Measurements from ENCODE around the gene EPHA1. TPM values are rescaled to one million over a fixed set of nuclear protein-coding genes. Genes with fewer than 3 reads are reported as not detected.

EPHA1 gene
- total and polyA plus RNA-seq, 2 of the 4 experiments (the other 2 are of a cell fraction) = 0.10 TPM; not detected in 1

- dilution Hi-C loops (cut with HindIII; ENCODE audit: low sequenced_read_pairs, unreplicated experiment) = no loop called here
These were observed 62.6 kb downstream of the EPHA1 start for GRCh38 chr7:143346018-143346417.

More at GRCh38 chr7:143346018-143346417, 62.6 kb downstream of the EPHA1 start:
- Histone ChIP-seq H3K27ac (ENCODE audit: insufficient read depth, low read length) (no peak overlapping the region), H3K36me3 (ENCODE audit: control insufficient read depth, insufficient read depth, low read length) (no peaks in the 10 kb centered on the region), H3K23ac (ENCODE audit: low read depth, low read length) (no peak overlapping the region), H3K4ac (ENCODE audit: low read depth, low read length) (no peak overlapping the region), H3K27me3 (ENCODE audit: control insufficient read depth, insufficient read depth, low read length) (peaks cover 34% of the 10 kb centered on the region), H4K91ac (ENCODE audit: insufficient read depth, low read depth, low read length) (no peak overlapping the region), H4K20me1 (ENCODE audit: insufficient read depth, low read length) (no peaks in the 10 kb centered on the region), H2BK5ac (ENCODE audit: low read depth, low read length, poor library complexity, severe bottlenecking) (no peak overlapping the region), H4K8ac (ENCODE audit: low read depth in 2 of 2, low read length in 2 of 2) (no peak overlapping the region), H3K9me3 (ENCODE audit: control insufficient read depth, insufficient read depth, low read length) (no peaks in the 10 kb centered on the region), H3K18ac (ENCODE audit: low read depth, low read length) (no peak overlapping the region), H3K79me1 (ENCODE audit: low read depth in 1 of 2, low read length in 2 of 2) (no peaks in the 10 kb centered on the region), H2BK15ac (ENCODE audit: low read depth, low read length) (no peak overlapping the region), H2AFZ (replicated peaks; ENCODE audit: low read length, poor library complexity) (no peak overlapping the region), H3K4me3 (ENCODE audit: insufficient read depth, low read depth, low read length) (no peak overlapping the region), H2AK9ac (replicated peaks; ENCODE audit: low read depth, low read length, poor library complexity) (no peak overlapping the region), H2BK20ac (ENCODE audit: low read depth, low read length) (no peak overlapping the region), H3K9me1 (ENCODE audit: insufficient read depth, low read length) (no peaks in the 10 kb centered on the region), H4K5ac (ENCODE audit: low read depth, low read length) (no peak overlapping the region), H2AK5ac (ENCODE audit: low read depth, low read length) (no peak overlapping the region), H3K56ac (ENCODE audit: extremely low read depth, insufficient read depth, low read length) (no peak overlapping the region), H2BK120ac (ENCODE audit: low read depth, low read length) (no peak overlapping the region), H3K4me1 (ENCODE audit: control insufficient read depth, insufficient read depth, low read length) (no peaks in the 10 kb centered on the region), H3K9ac (ENCODE audit: low read depth, low read length) (no peak overlapping the region), H3K4me2 (ENCODE audit: low read depth, low read length) (no peak overlapping the region), H3K14ac (replicated peaks; ENCODE audit: low read depth, low read length) (no peak overlapping the region)
- no TSS peak for BruUV-seq (replicated peaks)
- DNase-seq (no peak), ATAC-seq (ENCODE audit: low read depth) (no peak)
- WGBS, 2 experiments (ENCODE audit: extremely low coverage in 2 of 2, insufficient read length in 1 of 2) = no CpG with 5 or more reads among the region's 4 CpGs
- intact Hi-C loops (cut with micrococcal nuclease) = no loop called here
- POLR2A ChIA-PET (ENCODE audit: unreplicated experiment) = no interaction called here
- CTCF ChIA-PET = interaction anchor here (1.7 kb wide), 1 partner anchor 11 kb away, joined by 7 read pairs; no protein-coding TSS in a partner anchor
- TF ChIP-seq ELK1 (IDR thresholded peaks at IDR 0.05; ENCODE audit: borderline replicate concordance, low read depth, low read length) (no peak), RFX5 (IDR thresholded peaks at IDR 0.05; ENCODE audit: low read depth, low read length) (no peak), FOS (IDR thresholded peaks at IDR 0.05; ENCODE audit: low read depth, low read length) (no peak), CHD1 (IDR thresholded peaks at IDR 0.05; ENCODE audit: low read depth, low read length) (no peak), MAZ (IDR thresholded peaks at IDR 0.05; ENCODE audit: borderline replicate concordance, low read depth, low read length) (no peak), USF2 (IDR thresholded peaks at IDR 0.05; ENCODE audit: low read depth, low read length) (no peak), RCOR1 (IDR thresholded peaks at IDR 0.05; ENCODE audit: insufficient replicate concordance, low read length) (no peak), CEBPB (IDR thresholded peaks at IDR 0.05; ENCODE audit: low read depth, low read length) (no peak), CTCF (conservative IDR thresholded peaks at IDR 0.05; ENCODE audit: low read depth, low read length) (no peak), MXI1 (IDR thresholded peaks at IDR 0.05; ENCODE audit: borderline replicate concordance, low read depth, low read length) (no peak), NFE2L2 (IDR thresholded peaks at IDR 0.05; ENCODE audit: low read depth, low read length) (no peak), MAFK (IDR thresholded peaks at IDR 0.05; ENCODE audit: low read depth, low read length) (no peak), BHLHE40 (IDR thresholded peaks at IDR 0.05; ENCODE audit: low read depth, low read length) (no peak), RAD21 (IDR thresholded peaks at IDR 0.05; ENCODE audit: low read length) (no peak), SMC3 (IDR thresholded peaks at IDR 0.05; ENCODE audit: low read depth, low read length) (no peak), POLR2A (IDR thresholded peaks at IDR 0.05; ENCODE audit: low read depth, low read length) (no peak)
- in situ Hi-C loops (cut with MboI; ENCODE audit: low sequenced_read_pairs) = no loop called here

Data from IMR-90 (cell line).